Left colon (tissue), 2 donors: ENCODE results near the gene C11orf16. TPM values are rescaled to one million over a fixed set of nuclear protein-coding genes. Genes with fewer than 3 reads are reported as not detected.
"Not testable (repeated sequence)": the region's sequence is repeated elsewhere in the genome, so short reads cannot be mapped to it uniquely, and the experiment has no call there.

Source experiments
- ATAC-seq: fragments of 200-7000 bp; cut with Tn5 transposase; one replicate; pipeline ENCODE4 v1.9.1; 2020; ENCODE audit warnings: mild to moderate bottlenecking, moderate library complexity
- DNase-seq, 2 donors: peaks; one replicate each; pipeline ENCODE4 v3.0.0-alpha.2; 2020
- intact Hi-C, 2 donors: fragments of 100-400 bp; cut with DNase I in 1 of 2; cut with micrococcal nuclease in 1 of 2; formaldehyde crosslinking; loops; one replicate each; pipeline versions ENCODE4 v1.11.2 to v1.14.0; 2022; cut with DNase I, micrococcal nuclease
- total RNA-seq, 2 donors: library from RNA; stranded (reverse); fragmentation: NEBNext Ultra II Directional; extraction: Animal tissue kit (Norgen Biotek cat#: 25700); gene quantifications; one replicate each; pipeline ENCODE4 v1.2.1, GENCODE V29; 2021
- donor health status: DM: no; HTN: no; CAD: no.
- donor health status: DM: yes; HTN: yes; CAD: no.

Gene C11orf16
- total RNA-seq, 2 donors from 2014 or later: not detected

GRCh38 chr11:8910649-8911026 is 22.1 kb downstream of the C11orf16 start:
- no peak for DNase-seq
- intact Hi-C loops: loop anchor here in 1 of 2 donors (10.0 kb wide), 1 partner anchor 226 kb away; the partner anchor contains the start of genes RPL27A and TRIM66
- peak; percentile 8 for ATAC-seq

GRCh38 chr11:8908099-8908498 is 24.6 kb downstream of the C11orf16 start:
- no peak for ATAC-seq
- intact Hi-C loops: no loop called here
- no peak for DNase-seq

GRCh38 chr11:8907116-8907515 is 25.6 kb downstream of the C11orf16 start:
- DNase-seq: no peak
- intact Hi-C loops: no loop called here
- no peak for ATAC-seq

- no peak for ATAC-seq
These were observed 27.1 kb downstream of the C11orf16 start for GRCh38 chr11:8905528-8906165.

GRCh38 chr11:8899119-8899753 is 33.5 kb downstream of the C11orf16 start:
- ATAC-seq (no peak), DNase-seq (no peak)
- intact Hi-C loops: no loop called here

More at GRCh38 chr11:8905528-8906165, 27.1 kb downstream of the C11orf16 start:
- DNase-seq: no peak
- intact Hi-C loops: no loop called here

GRCh38 chr11:8891185-8891584 is 41.6 kb downstream of the C11orf16 start:
- ATAC-seq, DNase-seq, intact Hi-C loops: not testable (repeated sequence)

- DNase-seq (no peak), ATAC-seq (no peak)
- intact Hi-C loops: no loop called here
These were observed 46.4 kb downstream of the C11orf16 start for GRCh38 chr11:8886322-8886721.

- DNase-seq, ATAC-seq, intact Hi-C loops: not testable (repeated sequence)
These were observed 51.2 kb downstream of the C11orf16 start for GRCh38 chr11:8881585-8881984.

GRCh38 chr11:8878771-8879170 is 54.0 kb downstream of the C11orf16 start:
- intact Hi-C loops: no loop called here
- no peak for DNase-seq
- no peak for ATAC-seq

GRCh38 chr11:8873741-8874405 is 58.9 kb downstream of the C11orf16 start:
- DNase-seq (no peak), ATAC-seq (no peak)
- intact Hi-C loops: no loop called here

GRCh38 chr11:8871962-8872361 is 60.8 kb downstream of the C11orf16 start:
- no peak for DNase-seq
- intact Hi-C loops: no loop called here
- no peak for ATAC-seq

GRCh38 chr11:8871171-8871775 is 61.5 kb downstream of the C11orf16 start:
- intact Hi-C loops: no loop called here
- peak; percentile 50 for ATAC-seq
- DNase-seq: peak; percentile 52 to 58

GRCh38 chr11:8870411-8871170 is 62.2 kb downstream of the C11orf16 start:
- ATAC-seq (peak; percentile 93), DNase-seq (peak; percentile 84)
- intact Hi-C loops: no loop called here

Other genes with a start within 250 kb of the C11orf16 start
- 10 to 100 TPM; 12.9 to 15.6 TPM for gene AKIP1, start 21.8 kb downstream of the C11orf16 start, total RNA-seq
- gene ASCL3, start 10.1 kb upstream of the C11orf16 start, total RNA-seq: not detected
- 10 to 100 TPM; 90.2 to 90.8 TPM for gene TMEM9B, start 31.5 kb upstream of the C11orf16 start, total RNA-seq
- gene NRIP3, start 71.1 kb upstream of the C11orf16 start, total RNA-seq: under 1 TPM; 0.27 to 0.75 TPM
- 1 to 10 TPM; 8.3 TPM for gene SCUBE2, start 158.7 kb upstream of the C11orf16 start, total RNA-seq